Panc1 (cell line): ENCODE data around the gene PPARG.

Experiments used
- CTCF ChIP-seq: fragments of 450-650 bp; IDR thresholded peaks from 2 replicates; pipeline ENCODE4 v1.5.1; 2017; ENCODE audit warnings: mild to moderate bottlenecking
- POLR2AphosphoS5 ChIP-seq: IDR thresholded peaks from 2 replicates; pipeline ENCODE4 v1.6.1; 2012; ENCODE audit warnings: mild to moderate bottlenecking, low read depth, low read length, moderate library complexity
- REST ChIP-seq, 2 experiments: IDR thresholded peaks; 2 replicates each; pipeline ENCODE4 v1.6.1; 2011 to 2012; ENCODE audit warnings: low read depth in 2 of 2, control low read depth in 1 of 2, low read length in 1 of 2, mild to moderate bottlenecking in 1 of 2, moderate library complexity in 1 of 2; ENCODE audit not compliant: insufficient read depth in 1 of 2

- TF ChIP-seq CTCF (no peak), REST (IDR thresholded peaks at IDR 0.05; ENCODE audit: insufficient read depth in 1 of 2, low read depth in 2 of 2, low read length in 1 of 2) (no peak), POLR2AphosphoS5 (no peak)
Measured at GRCh38 chr3:12394569-12395271, 105.8 kb downstream of the PPARG start.
